HepG2 (cell line): ENCODE measurements around the gene ABCG4. TPM values are rescaled to one million over a fixed set of nuclear protein-coding genes. Genes with fewer than 3 reads are reported as not detected.

Experiments
- ATAC-seq: fragments of 200-7000 bp; cut with Tn5 transposase; 3 replicates; pipeline ENCODE4 v1.9.1; 2020; ENCODE audit warnings: mild to moderate bottlenecking, moderate library complexity
- BruUV-seq: library from RNA; stranded (reverse); fragments of 400-500 nt; replicated peaks from 2 replicates; lab custom pipeline; 2021; lab: Mats Ljungman, UMichigan
- CTCF ChIA-PET: fragments of 300-600 bp; formaldehyde crosslinking; extraction: SDS; loops from one replicate; lab custom pipeline; 2021; ENCODE audit warnings: low total read pairs, inconsistent platforms, low intra/inter-chr PET ratio; lab: Yijun Ruan, JAX
- POLR2A ChIA-PET: fragments of 350-600 bp; sonication (Branson Sonifier 250); formaldehyde crosslinking; loops from one replicate; lab custom pipeline; 2020; ENCODE audit warnings: antibody characterized with exemption, inconsistent platforms; lab: Yijun Ruan, JAX
- DNase-seq: peaks from one replicate; pipeline ENCODE4 v3.0.0-alpha.2; 2015; ENCODE audit warnings: low spot score
- FAIRE-seq: peaks from 3 replicates; lab custom pipeline; 2011; peaks lifted over from hg19 to GRCh38; lab: Jason Lieb, UNC
- H2AFZ ChIP-seq: one replicate; pipeline ENCODE4 v1.6.1; 2011; ENCODE audit warnings: low read length, inconsistent platforms
- H3K27ac ChIP-seq: fragments of 300-600 bp; 3 replicates; pipeline ENCODE4 v1.8.0; 2011; ENCODE audit warnings: mixed run types, mild to moderate bottlenecking, mixed read lengths, low read length, inconsistent platforms; ENCODE audit not compliant: insufficient read depth; ENCODE audit errors: extremely low read length
- H3K27me3 ChIP-seq, 2 experiments: fragments of 200-600 bp in 1 of 2; 2 replicates in 1 of 2; 3 replicates in 1 of 2; pipeline versions ENCODE4 v1.6.0 to v1.8.0; 2011; ENCODE audit warnings: low read length in 2 of 2, mild to moderate bottlenecking in 2 of 2, moderate library complexity in 2 of 2, inconsistent platforms in 1 of 2; ENCODE audit not compliant: insufficient read depth in 2 of 2, control insufficient read depth in 1 of 2
- H3K36me3 ChIP-seq, 2 experiments: fragments of 200-600 bp in 1 of 2; replicated peaks in 1 of 2; 2 replicates in 1 of 2; 3 replicates in 1 of 2; pipeline versions ENCODE4 v1.5.1 to v1.8.0; 2011; ENCODE audit warnings: low read length in 2 of 2, inconsistent platforms in 1 of 2; ENCODE audit not compliant: insufficient read depth in 2 of 2, control insufficient read depth in 1 of 2
- H3K4me1 ChIP-seq: 2 replicates; pipeline ENCODE4 v1.5.1; 2012; ENCODE audit warnings: low read length, inconsistent platforms; ENCODE audit not compliant: insufficient read depth
- H3K4me2 ChIP-seq: 2 replicates; pipeline ENCODE4 v1.6.0; 2011; ENCODE audit warnings: low read depth, low read length, inconsistent platforms
- H3K4me3 ChIP-seq, 3 experiments: fragments of 200-600 bp in 1 of 3; sonication (generic), shearing (Covaris generic) in 1 of 3; replicated peaks in 1 of 3; 2 replicates each; pipeline ENCODE4 v1.5.1; 2011 to 2016; ENCODE audit warnings: low read length in 3 of 3, inconsistent platforms in 2 of 3, low read depth in 2 of 3, mild to moderate bottlenecking in 2 of 3, control low read depth in 1 of 3, mixed read lengths in 1 of 3; ENCODE audit not compliant: insufficient read depth in 1 of 3
- H3K79me2 ChIP-seq: one replicate; pipeline ENCODE4 v1.6.1; 2011; ENCODE audit warnings: low read length, inconsistent platforms; ENCODE audit not compliant: insufficient read depth
- H3K9ac ChIP-seq: 2 replicates; pipeline ENCODE4 v1.6.0; 2011; ENCODE audit warnings: mild to moderate bottlenecking, low read depth, low read length, inconsistent platforms; ENCODE audit not compliant: insufficient read depth
- H3K9me3 ChIP-seq: 2 replicates; pipeline ENCODE4 v1.5.1; 2012; ENCODE audit warnings: mild to moderate bottlenecking, low read length
- H4K20me1 ChIP-seq: 2 replicates; pipeline ENCODE4 v1.6.0; 2011; ENCODE audit warnings: inconsistent platforms, mild to moderate bottlenecking, low read length, moderate library complexity; ENCODE audit not compliant: insufficient read depth
- CREB3 ChIP-seq: sonication (generic); formaldehyde crosslinking; IDR thresholded peaks from 2 replicates; pipeline ENCODE4 v1.5.0; 2020; ENCODE audit warnings: missing genetic modification reagents
- MED8 ChIP-seq: sonication (generic); formaldehyde crosslinking; IDR thresholded peaks from 2 replicates; pipeline ENCODE4 v1.8.1; 2023; ENCODE audit warnings: mild to moderate bottlenecking, missing genetic modification reagents; ENCODE audit not compliant: insufficient replicate concordance
- PAF1 ChIP-seq: IDR thresholded peaks from 2 replicates; pipeline ENCODE4 v1.6.1; 2016; ENCODE audit warnings: missing genetic modification reagents, missing compliant biosample characterization
- RARA ChIP-seq: IDR thresholded peaks from 2 replicates; pipeline ENCODE4 v1.6.1; 2016; ENCODE audit warnings: missing genetic modification reagents, missing compliant biosample characterization
- ZBTB25 ChIP-seq: IDR thresholded peaks from 2 replicates; pipeline ENCODE4 v1.6.1; 2018; ENCODE audit warnings: missing genetic modification reagents
- ZGPAT ChIP-seq: IDR thresholded peaks from 2 replicates; pipeline ENCODE4 v1.6.1; 2016; ENCODE audit warnings: mild to moderate bottlenecking
- ZNF138 ChIP-seq: sonication (generic); formaldehyde crosslinking; IDR thresholded peaks from 2 replicates; pipeline ENCODE4 v1.5.0; 2020; ENCODE audit warnings: mild to moderate bottlenecking, low read depth, missing genetic modification reagents
- ZNF263 ChIP-seq: sonication (generic); formaldehyde crosslinking; IDR thresholded peaks from 2 replicates; pipeline ENCODE4 v1.4.0; 2020; ENCODE audit warnings: missing genetic modification reagents
- ZNF747 ChIP-seq: sonication (generic); formaldehyde crosslinking; IDR thresholded peaks from 2 replicates; pipeline ENCODE4 v1.8.1; 2023; ENCODE audit warnings: missing genetic modification reagents, mild to moderate bottlenecking, borderline replicate concordance
- ZNF770 ChIP-seq: sonication (generic); formaldehyde crosslinking; IDR thresholded peaks from 2 replicates; pipeline ENCODE4 v1.5.0; 2020; ENCODE audit warnings: mild to moderate bottlenecking, missing genetic modification reagents
- WGBS: methylation state at CpG from one replicate; pipeline ENCODE4 v1.1.6; 2017; ENCODE audit warnings: low lambda C conversion rate; 5-methylcytosine and 5-hydroxymethylcytosine counted together
- in situ Hi-C: cut with HindIII; loops from 2 replicates; pipeline ENCODE4 v1.10.0; 2017; ENCODE audit warnings: low pct_unique_long_range_greater_than_20kb; ENCODE audit not compliant: extremely low pct_ligation_motif_present
- intact Hi-C: fragments of 100-400 bp; cut with micrococcal nuclease; formaldehyde crosslinking; loops from one replicate; pipeline ENCODE4 v1.10.0; 2022; ENCODE audit not compliant: unreplicated experiment
- polyA plus RNA-seq, 8 experiments: library from polyadenylated mRNA; depleted of rRNA in 3 of 8; stranded (reverse) in 7 of 8; unstranded in 1 of 8; fragments of >200 nt; fragmentation: Illumina TruSeq in 4 of 8; extraction: Trizol in 4 of 8; gene quantifications; 2 replicates each; pipeline versions ENCODE4 v1.2.1 to v1.2.3, GENCODE V29; 2011 to 2016; ENCODE audit warnings: low read depth in 4 of 8, missing spikeins in 1 of 8, mixed read lengths in 1 of 8; ENCODE audit not compliant: insufficient read depth in 1 of 8
- total RNA-seq, 5 experiments: library from RNA; depleted of rRNA; stranded (reverse); fragments of >200 nt; fragmentation: Illumina TruSeq; extraction: Trizol; gene quantifications; 2 replicates each; pipeline ENCODE4 v1.2.3, GENCODE V29; 2016; ENCODE audit warnings: low read depth in 1 of 5

The ABCG4 gene
- total and polyA plus RNA-seq, 2 of the 13 experiments (the other 11 are each of a cell fraction or from before 2014, with no cell fraction given), result not detected

- Histone ChIP-seq H3K27ac (no peak overlapping the region), H3K4me1 (peaks cover 38% of the 10 kb centered on the region), H3K36me3 (peaks cover 4 to 18% of the 10 kb centered on the region in 2 experiments; a peak in 3 of 5 replicates), H3K9me3 (no peaks in the 10 kb centered on the region), H3K4me3 (no peak overlapping the region), H2AFZ (no peak overlapping the region), H3K27me3 (no peaks in the 10 kb centered on the region)
- intact Hi-C loops (no loop called here), in situ Hi-C loops (no loop called here)
- FAIRE-seq (no peak), ATAC-seq (no peak)
- 91% methylated on average over 5 of the region's 5 CpGs for WGBS
- CTCF ChIA-PET, result no interaction called here
- TF ChIP-seq MED8 (CRISPR knock-in tag) (peak; percentile 25), ZNF263 (CRISPR knock-in tag) (peak; percentile 71), ZNF138 (CRISPR knock-in tag) (no peak), ZGPAT (no peak)
- TF ChIP-seq, all 625 proteins: peak for 2
- DNase-seq, result no peak
- no peak overlapping the region for H3K4me2 ChIP-seq
- peaks cover 14% of the 10 kb centered on the region for H3K79me2 ChIP-seq
- H3K9ac ChIP-seq, result no peak overlapping the region
- H4K20me1 ChIP-seq, result no peaks in the 10 kb centered on the region
- BruUV-seq, result no TSS peak
- POLR2A ChIA-PET, result interaction anchor here (1.2 to 1.7 kb wide), 2 partner anchors 31 to 42 kb away, joined by 3 to 4 read pairs; no protein-coding TSS in a partner anchor
These were observed 22.1 kb upstream of the ABCG4 start for GRCh38 chr11:119126675-119127268.

GRCh38 chr11:119130662-119131061 is 18.2 kb upstream of the ABCG4 start:
- in situ Hi-C loops (no loop called here), intact Hi-C loops (no loop called here)
- FAIRE-seq (no peak), DNase-seq (peak; percentile 56), ATAC-seq (peak; percentile 74)
- Histone ChIP-seq H3K36me3 (peaks cover 21 to 35% of the 10 kb centered on the region in 2 experiments), H3K27ac (peak overlapping the region; percentile 33), H4K20me1 (no peaks in the 10 kb centered on the region), H3K4me3 (no peak overlapping the region), H2AFZ (no peak overlapping the region), H3K4me1 (peaks cover 20% of the 10 kb centered on the region), H3K9ac (no peak overlapping the region), H3K79me2 (peaks cover 2% of the 10 kb centered on the region), H3K4me2 (no peak overlapping the region), H3K27me3 (no peaks in the 10 kb centered on the region), H3K9me3 (no peaks in the 10 kb centered on the region)
- CTCF ChIA-PET, result no interaction called here
- no TSS peak for BruUV-seq
- 53% methylated on average over 3 of the region's 3 CpGs for WGBS
- POLR2A ChIA-PET, result interaction anchor here (0.9 to 2.4 kb wide), 2 partner anchors 10 to 45 kb away, joined by 3 to 11 read pairs; partner anchors contain the start of genes HINFP and HMBS
- TF ChIP-seq ZNF770 (CRISPR knock-in tag), result 0 out of 2 replicates have a peak, but pooled peaks have one; percentile 28
- no peak for TF ChIP-seq ZBTB25 (CRISPR knock-in tag)
- TF ChIP-seq CREB3 (CRISPR knock-in tag), result no peak
- no peak for TF ChIP-seq PAF1 (CRISPR knock-in tag)
- peak; percentile 79 for TF ChIP-seq RARA
- TF ChIP-seq ZNF747 (CRISPR knock-in tag), result no peak
